Body of pancreas (tissue), 4 donors: ENCODE measurements around the gene C19orf12.

Source experiments
- CTCF ChIP-seq, 7 experiments: fragments of 450-650 bp in 4 of 7; fragments of 200-600 bp in 3 of 7; sonication (generic) in 3 of 7; IDR thresholded peaks; one replicate each; pipeline ENCODE4 v1.5.1; 2016 to 2019; ENCODE audit warnings: antibody characterized with exemption in 7 of 7
- POLR2A ChIP-seq, 3 donors: fragments of 450-650 bp; IDR thresholded peaks; one replicate each; pipeline ENCODE4 v1.6.1; 2016; ENCODE audit warnings: antibody characterized with exemption in 3 of 3, mild to moderate bottlenecking in 2 of 3

DNA sequence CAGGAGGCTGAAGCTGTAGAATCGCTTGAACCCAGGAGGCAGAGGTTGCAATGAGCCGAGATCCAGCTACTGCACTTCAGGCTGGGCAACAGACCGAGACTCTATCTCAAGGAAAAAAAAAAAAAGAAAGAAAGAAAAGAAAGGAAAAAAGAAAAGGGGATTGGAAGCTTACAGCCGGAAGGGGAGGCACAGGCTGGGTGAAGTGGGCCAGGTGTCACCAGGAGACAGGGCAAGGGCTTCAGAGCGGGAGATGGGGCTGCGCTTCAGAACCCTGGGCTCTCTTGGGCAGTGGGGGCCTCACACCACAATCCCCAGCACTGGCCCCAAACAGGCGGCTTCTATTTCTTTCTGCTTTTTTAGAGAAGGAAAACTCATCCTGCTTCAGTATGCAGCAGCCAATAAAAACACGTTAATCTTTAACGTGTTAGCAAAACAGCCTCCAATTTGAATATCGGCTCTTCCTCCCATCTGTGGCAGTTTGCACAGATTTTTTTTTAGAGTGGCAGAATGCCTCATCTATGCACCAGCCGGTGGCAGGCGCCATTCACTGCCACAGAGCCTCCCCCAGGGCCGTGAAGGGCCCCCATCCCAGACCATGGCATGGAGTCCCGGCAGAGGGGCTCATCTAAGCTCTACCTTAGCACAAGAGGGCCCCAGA, 46.6 kb upstream of the C19orf12 start:
- TF ChIP-seq POLR2A (IDR thresholded peaks at IDR 0.05) (no peak), CTCF (IDR thresholded peaks at IDR 0.05) (no peak)
